ENCODE data around the gene CCDC112. TPM values are rescaled to one million over a fixed set of nuclear protein-coding genes. Genes with fewer than 3 reads are reported as not detected.

Gene CCDC112
- polyA plus RNA-seq, 1 donor (not counting 4 experiments of a cell fraction or from before 2014, with no cell fraction given), result 4.0 TPM

GRCh38 chr5:115236599-115236998 is 59.9 kb downstream of the CCDC112 start:
- DNase-seq (ENCODE audit: low read depth, low spot score) (no peak), FAIRE-seq (no peak)
- Histone ChIP-seq H3K27me3 (ENCODE audit: control insufficient read depth, extremely low read depth, insufficient read depth, low read length) (no peaks in the 10 kb centered on the region), H3K4me2 (ENCODE audit: control insufficient read depth, extremely low read depth, insufficient read depth, low read depth, low read length) (no peak overlapping the region), H2AFZ (ENCODE audit: control insufficient read depth, low read length) (no peak overlapping the region), H3K4me1 (ENCODE audit: control insufficient read depth, extremely low read depth, insufficient read depth, low read length) (no peaks in the 10 kb centered on the region), H3K79me2 (ENCODE audit: control insufficient read depth, insufficient read depth, low read length) (peaks cover under 1% of the 10 kb centered on the region), H3K9me1 (ENCODE audit: control insufficient read depth, extremely low read depth, insufficient read depth, low read length) (no peaks in the 10 kb centered on the region), H4K20me1 (ENCODE audit: control insufficient read depth, extremely low read depth, insufficient read depth, low read length) (no peaks in the 10 kb centered on the region), H3K36me3 (ENCODE audit: control insufficient read depth in 2 of 2, extremely low read depth in 1 of 2, insufficient read depth in 2 of 2, low read length in 2 of 2) (peaks cover 6 to 9% of the 10 kb centered on the region in 2 experiments), H3K27ac (ENCODE audit: control insufficient read depth, insufficient read depth, low read length) (no peak overlapping the region), H3K9me3 (ENCODE audit: control insufficient read depth, low read depth, low read length) (no peaks in the 10 kb centered on the region), H3K9ac (ENCODE audit: control insufficient read depth, extremely low read depth, insufficient read depth, low read length) (no peak overlapping the region), H3K4me3 (ENCODE audit: control insufficient read depth in 2 of 3, extremely low read depth in 1 of 3, insufficient read depth in 2 of 3, low read depth in 1 of 3, low read length in 3 of 3) (no peak overlapping the region)
- dilution Hi-C loops (cut with MboI; ENCODE audit: extremely low pct_ligation_motif_present, low sequenced_read_pairs), result no loop called here
- TF ChIP-seq, protein P1, sequence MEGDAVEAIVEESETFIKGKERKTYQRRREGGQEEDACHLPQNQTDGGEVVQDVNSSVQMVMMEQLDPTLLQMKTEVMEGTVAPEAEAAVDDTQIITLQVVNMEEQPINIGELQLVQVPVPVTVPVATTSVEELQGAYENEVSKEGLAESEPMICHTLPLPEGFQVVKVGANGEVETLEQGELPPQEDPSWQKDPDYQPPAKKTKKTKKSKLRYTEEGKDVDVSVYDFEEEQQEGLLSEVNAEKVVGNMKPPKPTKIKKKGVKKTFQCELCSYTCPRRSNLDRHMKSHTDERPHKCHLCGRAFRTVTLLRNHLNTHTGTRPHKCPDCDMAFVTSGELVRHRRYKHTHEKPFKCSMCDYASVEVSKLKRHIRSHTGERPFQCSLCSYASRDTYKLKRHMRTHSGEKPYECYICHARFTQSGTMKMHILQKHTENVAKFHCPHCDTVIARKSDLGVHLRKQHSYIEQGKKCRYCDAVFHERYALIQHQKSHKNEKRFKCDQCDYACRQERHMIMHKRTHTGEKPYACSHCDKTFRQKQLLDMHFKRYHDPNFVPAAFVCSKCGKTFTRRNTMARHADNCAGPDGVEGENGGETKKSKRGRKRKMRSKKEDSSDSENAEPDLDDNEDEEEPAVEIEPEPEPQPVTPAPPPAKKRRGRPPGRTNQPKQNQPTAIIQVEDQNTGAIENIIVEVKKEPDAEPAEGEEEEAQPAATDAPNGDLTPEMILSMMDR (optimal IDR thresholded peaks at IDR 0.05 in 1 of 3, IDR thresholded peaks at IDR 0.05 in 1 of 3, conservative IDR thresholded peaks at IDR 0.05 in 1 of 3; ENCODE audit: extremely low read depth in 1 of 3, insufficient read depth in 2 of 3, low read length in 3 of 3), result no peak
- no peak for TF ChIP-seq EZH2 (IDR thresholded peaks at IDR 0.05; ENCODE audit: low read length)

- TF ChIP-seq EZH2 (IDR thresholded peaks at IDR 0.05; ENCODE audit: low read length), result no peak
- TF ChIP-seq, protein P1 (optimal IDR thresholded peaks at IDR 0.05 in 1 of 3, IDR thresholded peaks at IDR 0.05 in 1 of 3, conservative IDR thresholded peaks at IDR 0.05 in 1 of 3; ENCODE audit: extremely low read depth in 1 of 3, insufficient read depth in 2 of 3, low read length in 3 of 3), result no peak
- no peaks in the 10 kb centered on the region for H3K79me2 ChIP-seq (ENCODE audit: control insufficient read depth, insufficient read depth, low read length)
- H3K9me1 ChIP-seq (ENCODE audit: control insufficient read depth, extremely low read depth, insufficient read depth, low read length), result no peaks in the 10 kb centered on the region
- no peaks in the 10 kb centered on the region for H3K27me3 ChIP-seq (ENCODE audit: control insufficient read depth, extremely low read depth, insufficient read depth, low read length)
- no peak overlapping the region for H3K4me2 ChIP-seq (ENCODE audit: control insufficient read depth, extremely low read depth, insufficient read depth, low read depth, low read length)
- peaks cover 4 to 12% of the 10 kb centered on the region in 2 experiments for H3K36me3 ChIP-seq (ENCODE audit: control insufficient read depth in 2 of 2, extremely low read depth in 1 of 2, insufficient read depth in 2 of 2, low read length in 2 of 2)
- no peak overlapping the region for H3K9ac ChIP-seq (ENCODE audit: control insufficient read depth, extremely low read depth, insufficient read depth, low read length)
- dilution Hi-C loops (cut with MboI; ENCODE audit: extremely low pct_ligation_motif_present, low sequenced_read_pairs), result no loop called here
- FAIRE-seq (no peak), DNase-seq (ENCODE audit: low read depth, low spot score) (no peak)
- H2AFZ ChIP-seq (ENCODE audit: control insufficient read depth, low read length), result no peak overlapping the region
- no peaks in the 10 kb centered on the region for H3K9me3 ChIP-seq (ENCODE audit: control insufficient read depth, low read depth, low read length)
- no peaks in the 10 kb centered on the region for H3K4me1 ChIP-seq (ENCODE audit: control insufficient read depth, extremely low read depth, insufficient read depth, low read length)
- no peak overlapping the region for H3K27ac ChIP-seq (ENCODE audit: control insufficient read depth, insufficient read depth, low read length)
- no peak overlapping the region for H3K4me3 ChIP-seq (ENCODE audit: control insufficient read depth in 2 of 3, extremely low read depth in 1 of 3, insufficient read depth in 2 of 3, low read depth in 1 of 3, low read length in 3 of 3)
- H4K20me1 ChIP-seq (ENCODE audit: control insufficient read depth, extremely low read depth, insufficient read depth, low read length), result no peaks in the 10 kb centered on the region
These were observed 64.9 kb downstream of the CCDC112 start for GRCh38 chr5:115231598-115231997.

All from keratinocyte (primary cell).